Astrocyte of the cerebellum (primary cell): ENCODE data around the gene GRAP.
"Not testable (repeated sequence)": the region's sequence is repeated elsewhere in the genome, so short reads cannot be mapped to it uniquely, and the experiment has no call there.

Experiments used
- DNase-seq: peaks from one replicate; pipeline ENCODE4 v3.0.0-alpha.2; 2011; ENCODE audit warnings: low read depth
- H3K4me3 ChIP-seq: 2 replicates; pipeline ENCODE4 v1.5.1; 2011; ENCODE audit warnings: mild to moderate bottlenecking, low read depth, low read length, moderate library complexity
- CTCF ChIP-seq: IDR thresholded peaks from 2 replicates; pipeline ENCODE4 v1.5.1; 2012; ENCODE audit warnings: low read length, low read depth, moderate library complexity, mild to moderate bottlenecking; ENCODE audit errors: missing control alignments
- in situ Hi-C: cut with HindIII; loops from 2 replicates; pipeline ENCODE4 v1.10.0; 2017; ENCODE audit warnings: low sequenced_read_pairs

The GRAP gene

DNA sequence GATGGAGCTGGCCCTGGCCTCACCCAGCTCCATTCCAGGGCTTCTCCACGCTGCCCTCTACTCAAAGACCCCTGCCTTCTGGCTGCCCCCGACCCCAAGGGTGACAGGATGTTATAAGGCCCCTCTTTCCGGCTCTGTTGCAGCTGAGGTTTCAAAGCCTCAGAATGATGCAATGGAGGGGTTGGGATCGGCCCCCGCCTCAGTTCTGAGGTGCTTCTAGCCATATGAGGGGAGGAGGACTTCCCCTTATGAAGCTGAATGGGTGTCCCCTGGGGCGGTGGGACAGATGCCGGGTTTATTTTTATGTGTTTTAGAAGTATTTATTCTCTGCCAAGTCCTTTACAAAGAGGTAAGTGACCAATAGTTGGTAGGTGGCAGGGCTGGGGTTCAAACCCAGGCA is 2.1 kb upstream of the GRAP start:
- DNase-seq, H3K4me3 ChIP-seq, in situ Hi-C loops: not testable (repeated sequence)

GRCh38 chr17:19047510-19047909 is 753 bp upstream of the GRAP start:
- H3K4me3 ChIP-seq, in situ Hi-C loops, DNase-seq: not testable (repeated sequence)

GRCh38 chr17:19044643-19045042 is 2.1 kb downstream of the GRAP start:
- DNase-seq, H3K4me3 ChIP-seq, in situ Hi-C loops: not testable (repeated sequence)

DNA sequence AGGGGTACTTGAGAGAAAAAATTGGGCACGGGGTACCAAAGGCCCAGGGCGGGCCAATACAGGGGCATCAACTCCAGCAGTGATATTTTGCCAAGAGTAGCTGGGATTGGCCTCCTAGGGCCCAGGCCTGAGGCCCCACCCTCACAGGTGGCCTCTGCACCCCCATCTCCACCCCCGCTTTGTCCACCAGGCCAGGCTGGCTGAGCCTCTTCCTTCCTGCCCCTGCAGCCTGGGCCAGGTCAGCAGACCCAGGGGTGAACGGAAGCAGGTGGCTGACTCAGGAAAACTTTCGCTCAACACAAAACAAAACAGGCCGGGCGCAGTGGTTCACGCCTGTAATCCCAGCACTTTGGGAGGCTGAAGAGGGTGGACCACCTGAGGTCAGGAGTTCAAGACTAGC is 3.7 kb downstream of the GRAP start:
- H3K4me3 ChIP-seq, in situ Hi-C loops, DNase-seq: not testable (repeated sequence)

DNA sequence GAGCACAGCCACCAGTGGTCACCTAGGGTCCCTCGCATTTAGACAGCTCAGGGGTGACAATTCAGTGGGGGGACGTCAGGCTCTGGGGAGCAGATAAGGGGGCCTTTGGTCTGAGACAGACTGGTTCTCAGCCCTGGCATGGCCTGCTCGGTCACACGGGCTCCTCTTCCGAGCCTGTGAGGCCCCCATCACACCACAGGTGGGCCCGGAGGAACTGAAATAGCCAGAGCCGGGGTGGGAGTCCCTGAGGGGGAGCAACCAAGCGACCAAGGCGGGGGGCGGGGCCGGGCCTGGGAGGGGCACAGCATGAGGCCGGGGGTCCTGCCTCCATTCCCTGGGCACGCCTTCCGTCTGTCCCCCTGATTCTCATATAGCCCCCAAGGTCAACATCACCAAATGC is 4.4 kb downstream of the GRAP start:
- DNase-seq, H3K4me3 ChIP-seq, in situ Hi-C loops: not testable (repeated sequence)

GRCh38 chr17:19041871-19042270 is 4.9 kb downstream of the GRAP start:
- in situ Hi-C loops, H3K4me3 ChIP-seq, DNase-seq: not testable (repeated sequence)

DNA sequence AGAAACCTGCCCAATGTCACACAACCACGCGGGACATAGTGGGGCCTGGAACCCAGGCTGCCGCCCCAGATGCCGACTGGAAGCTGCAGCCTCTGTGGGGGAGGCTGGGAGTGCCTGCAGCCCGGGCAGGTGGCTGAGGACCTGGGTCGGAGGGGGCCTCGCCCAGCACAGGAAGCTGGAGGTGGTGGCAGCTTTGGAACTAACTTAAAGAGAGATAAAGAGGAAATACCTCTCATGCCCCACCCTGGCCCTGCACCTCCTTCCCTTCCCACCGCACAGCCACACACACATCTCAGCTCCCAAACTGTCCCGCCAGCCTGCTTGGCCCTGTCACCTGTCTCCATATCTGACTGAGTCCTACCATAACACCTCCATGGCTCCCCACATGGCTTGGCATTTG is 6.4 kb downstream of the GRAP start:
- in situ Hi-C loops, H3K4me3 ChIP-seq, DNase-seq: not testable (repeated sequence)

GRCh38 chr17:19038730-19039129 is 8.0 kb downstream of the GRAP start:
- DNase-seq, in situ Hi-C loops, H3K4me3 ChIP-seq: not testable (repeated sequence)

DNA sequence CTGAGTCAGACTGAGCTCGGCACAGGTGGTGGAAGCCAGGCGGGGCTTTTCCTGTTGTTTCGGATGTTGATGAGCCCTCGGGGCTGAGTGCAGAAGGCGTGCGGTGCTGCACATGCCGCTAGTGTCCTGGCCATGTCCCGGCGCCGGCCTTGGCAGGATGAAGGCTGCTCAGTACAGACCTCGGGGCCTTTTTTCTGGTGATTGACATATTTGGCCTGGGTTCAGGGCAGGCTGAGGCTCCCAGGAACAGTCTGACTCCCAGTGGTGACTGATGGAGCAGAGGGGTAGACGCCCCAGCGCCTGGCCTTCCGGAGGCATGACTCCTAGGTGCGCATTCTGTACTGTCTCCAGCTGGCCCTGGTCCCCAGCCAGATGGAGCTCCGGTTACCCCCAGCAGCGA is 8.8 kb downstream of the GRAP start:
- H3K4me3 ChIP-seq, DNase-seq, in situ Hi-C loops: not testable (repeated sequence)

GRCh38 chr17:19037547-19037946 is 9.2 kb downstream of the GRAP start:
- DNase-seq, H3K4me3 ChIP-seq, in situ Hi-C loops: not testable (repeated sequence)

DNA sequence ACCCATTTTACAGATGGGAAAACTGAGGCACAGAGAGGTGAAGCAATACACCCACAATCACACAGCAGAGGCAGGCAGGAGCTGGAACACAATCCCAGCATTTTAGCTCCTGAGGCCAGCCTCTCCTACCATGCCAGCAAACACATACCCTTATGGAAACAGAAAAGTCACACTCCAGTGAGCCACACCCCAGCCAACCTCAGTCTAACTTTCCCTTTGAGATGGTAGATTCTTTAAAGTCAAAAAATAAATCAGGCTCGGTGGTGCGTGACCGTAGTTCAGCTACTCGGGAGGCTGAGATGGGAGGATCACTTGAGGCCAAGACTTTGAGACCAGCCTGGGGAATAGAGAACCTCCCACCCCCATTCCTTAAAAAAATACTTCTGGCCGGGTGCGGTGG is 10.6 kb downstream of the GRAP start:
- DNase-seq, H3K4me3 ChIP-seq, in situ Hi-C loops: not testable (repeated sequence)

- DNase-seq, H3K4me3 ChIP-seq, in situ Hi-C loops: not testable (repeated sequence)
Observed at GRCh38 chr17:19032377-19032988, 14.3 kb downstream of the GRAP start.

DNA sequence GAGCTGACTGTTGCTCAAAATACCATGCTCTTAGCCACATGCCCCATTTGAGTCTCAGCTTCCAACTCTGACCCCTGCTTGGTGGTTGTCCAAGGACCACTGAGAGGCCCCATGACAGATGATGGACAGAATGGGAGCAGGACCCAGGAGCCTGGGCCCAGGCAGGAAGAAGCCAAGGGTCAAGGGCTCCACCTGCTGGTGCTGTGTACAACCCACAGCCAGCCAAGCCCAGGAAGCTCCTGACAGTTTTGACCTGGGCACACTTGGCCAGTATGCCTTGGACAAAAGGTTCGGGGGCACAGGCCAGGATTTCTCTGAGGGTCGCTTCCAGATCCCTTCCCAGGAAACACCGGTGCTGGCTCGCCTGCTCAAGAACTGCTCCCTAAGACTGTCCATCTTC is 15.0 kb downstream of the GRAP start:
- DNase-seq, H3K4me3 ChIP-seq, in situ Hi-C loops: not testable (repeated sequence)
- TF ChIP-seq CTCF, result peak; percentile 29

GRCh38 chr17:19030771-19031449 is 15.8 kb downstream of the GRAP start:
- in situ Hi-C loops, H3K4me3 ChIP-seq, DNase-seq: not testable (repeated sequence)

- in situ Hi-C loops, H3K4me3 ChIP-seq, DNase-seq: not testable (repeated sequence)
Observed at GRCh38 chr17:19029740-19030139, 17.0 kb downstream of the GRAP start.

GRCh38 chr17:19028671-19029070 is 18.1 kb downstream of the GRAP start:
- DNase-seq, in situ Hi-C loops, H3K4me3 ChIP-seq: not testable (repeated sequence)
